Aorta (tissue), 5 donors: ENCODE results near the gene MROH2B. TPM values are rescaled to one million over a fixed set of nuclear protein-coding genes. Genes with fewer than 3 reads are reported as not detected.
A peak's percentile ranks its signal among the peaks of the same experiment; 100 is the strongest.

Source experiments
- ATAC-seq: fragments of 200-7000 bp; cut with Tn5 transposase; one replicate; pipeline ENCODE4 v1.9.1; 2022; ENCODE audit warnings: moderate library complexity; ENCODE audit not compliant: low FRiP score
- DNase-seq, 2 donors: peaks; one replicate each; pipeline ENCODE4 v3.0.0-alpha.2; 2020
- H3K27ac ChIP-seq, 2 donors: one replicate each; pipeline ENCODE4 v1.5.1; 2013; ENCODE audit warnings: low read length in 2 of 2, mild to moderate bottlenecking in 2 of 2, moderate library complexity in 2 of 2, control low read depth in 1 of 2, inconsistent platforms in 1 of 2, low read depth in 1 of 2
- H3K27me3 ChIP-seq, 2 donors: one replicate each; pipeline ENCODE4 v1.6.1; 2013; ENCODE audit warnings: control low read depth in 1 of 2, low read length in 1 of 2, mild to moderate bottlenecking in 1 of 2, moderate library complexity in 1 of 2; ENCODE audit not compliant: insufficient read depth in 2 of 2, control insufficient read depth in 1 of 2
- H3K36me3 ChIP-seq, 2 donors: one replicate each; pipeline ENCODE4 v1.6.1; 2013; ENCODE audit warnings: control low read depth in 1 of 2, low read length in 1 of 2, mild to moderate bottlenecking in 1 of 2; ENCODE audit not compliant: insufficient read depth in 2 of 2, control insufficient read depth in 1 of 2
- H3K4me1 ChIP-seq, 2 donors: one replicate each; pipeline ENCODE4 v1.6.1; 2013; ENCODE audit warnings: low read length in 2 of 2, control low read depth in 1 of 2, mild to moderate bottlenecking in 1 of 2, moderate library complexity in 1 of 2; ENCODE audit not compliant: insufficient read depth in 2 of 2, control insufficient read depth in 1 of 2
- H3K4me3 ChIP-seq, 2 donors: one replicate each; pipeline ENCODE4 v1.5.1; 2013; ENCODE audit warnings: low read length in 2 of 2, control low read depth in 1 of 2, mild to moderate bottlenecking in 1 of 2
- H3K9me3 ChIP-seq: one replicate; pipeline ENCODE4 v1.6.1; 2013; ENCODE audit warnings: mild to moderate bottlenecking, low read length; ENCODE audit not compliant: control insufficient read depth
- WGBS, 2 donors: extraction: QIAGEN DNeasy Blood & Tissue Kit; methylation state at CpG; one replicate each; pipeline ENCODE4 v1.1.7; 2013; 5-methylcytosine and 5-hydroxymethylcytosine counted together
- intact Hi-C, 2 donors: fragments of 100-400 bp; cut with DNase I; formaldehyde crosslinking; loops; one replicate each; pipeline versions ENCODE4 v1.14.2 to v1.15.0; 2022
- polyA plus RNA-seq, 2 donors: library from polyadenylated mRNA; stranded (reverse); fragments of 200-250 nt; gene quantifications; one replicate each; pipeline ENCODE4 v1.2.3, GENCODE V29; 2013
- total RNA-seq, 2 donors: library from RNA; stranded (reverse); fragmentation: NEBNext Ultra II Directional; extraction: Animal tissue kit (Norgen Biotek cat#: 25700); gene quantifications; one replicate each; pipeline ENCODE4 v1.2.1, GENCODE V29; 2021
- donor health status: healthy with polysubstance abuse.
- donor health status: Bipolar disorder and iron deficiency.
- donor health status: DM: no; HTN: no; CAD: no.
- donor health status: DM: no; HTN: no; CAD: no.
- donor health status: DM: yes; HTN: yes; CAD: no.

MROH2B gene
- total and polyA plus RNA-seq, 4 donors, result not detected

DNA sequence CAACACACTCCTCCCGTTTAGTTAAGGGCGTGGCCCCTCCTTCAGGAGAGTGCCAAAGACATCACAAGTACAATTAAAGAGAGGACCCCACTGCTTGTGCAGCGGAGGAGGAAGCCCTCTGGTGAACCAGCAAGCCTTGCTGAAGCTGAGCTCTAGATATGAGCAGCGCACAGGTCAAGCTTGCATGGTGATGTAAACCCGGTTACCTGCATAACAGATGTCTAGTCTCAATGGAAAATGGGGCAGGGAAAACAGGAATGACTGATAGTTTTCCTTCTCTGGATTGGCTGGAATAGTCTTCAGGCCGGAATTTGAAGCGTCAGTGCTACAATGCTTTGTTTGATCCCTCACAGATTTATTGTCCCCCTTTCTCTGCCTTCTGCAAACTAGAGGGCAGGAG, 66.2 kb downstream of the MROH2B start:
- Histone ChIP-seq H3K27me3 (no peaks in the 10 kb centered on the region), H3K9me3 (no peaks in the 10 kb centered on the region), H3K4me1 (no peaks in the 10 kb centered on the region), H3K27ac (no peak overlapping the region), H3K36me3 (no peaks in the 10 kb centered on the region), H3K4me3 (no peak overlapping the region)
- ATAC-seq, result no peak
- DNase-seq, result no peak
- intact Hi-C loops, result no loop called here
- 81 to 83% methylated on average over 7 of the region's 7 CpGs for WGBS, 2 donors

DNA sequence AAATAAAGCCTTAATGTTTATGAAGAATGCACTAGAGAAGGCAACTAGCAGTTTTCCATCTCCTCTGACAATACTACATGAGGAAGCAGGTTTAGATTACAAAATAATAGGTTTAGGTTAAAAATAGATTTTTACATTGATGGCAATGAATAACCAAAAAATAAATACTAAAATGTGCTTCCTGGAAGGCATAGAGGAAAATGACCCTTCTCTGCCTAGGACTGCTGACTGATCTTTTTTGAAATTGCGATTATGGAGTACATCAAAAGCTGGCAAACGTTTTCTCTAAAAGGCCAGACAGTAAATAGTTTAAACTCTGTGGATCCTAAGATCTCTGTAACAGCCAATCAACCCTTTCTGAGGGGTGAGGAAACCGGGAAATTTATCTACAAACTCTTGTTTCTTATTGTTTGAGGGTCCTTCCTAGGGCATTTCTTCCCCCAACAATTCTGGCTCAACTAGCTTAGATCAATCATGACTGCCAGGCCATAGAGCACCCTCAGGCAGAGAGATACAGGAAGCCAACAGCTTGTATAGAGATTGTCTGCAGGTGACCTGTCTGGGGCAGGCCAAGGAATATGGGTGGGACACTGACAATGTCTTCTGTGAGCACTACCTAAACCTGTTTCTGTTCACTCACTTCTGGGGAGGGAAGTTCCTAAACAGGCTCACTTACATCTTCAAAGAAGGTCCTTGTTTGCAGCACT, 67.3 kb downstream of the MROH2B start:
- no peaks in the 10 kb centered on the region for H3K36me3 ChIP-seq
- H3K9me3 ChIP-seq, result no peaks in the 10 kb centered on the region
- H3K4me1 ChIP-seq, result no peaks in the 10 kb centered on the region
- WGBS, 2 donors, result 66 to 73% methylated on average over 3 of the region's 3 CpGs
- intact Hi-C loops, result no loop called here
- no peaks in the 10 kb centered on the region for H3K27me3 ChIP-seq
- ATAC-seq (no peak), DNase-seq (no peak)
- no peak overlapping the region for H3K4me3 ChIP-seq
- no peak overlapping the region for H3K27ac ChIP-seq

DNA sequence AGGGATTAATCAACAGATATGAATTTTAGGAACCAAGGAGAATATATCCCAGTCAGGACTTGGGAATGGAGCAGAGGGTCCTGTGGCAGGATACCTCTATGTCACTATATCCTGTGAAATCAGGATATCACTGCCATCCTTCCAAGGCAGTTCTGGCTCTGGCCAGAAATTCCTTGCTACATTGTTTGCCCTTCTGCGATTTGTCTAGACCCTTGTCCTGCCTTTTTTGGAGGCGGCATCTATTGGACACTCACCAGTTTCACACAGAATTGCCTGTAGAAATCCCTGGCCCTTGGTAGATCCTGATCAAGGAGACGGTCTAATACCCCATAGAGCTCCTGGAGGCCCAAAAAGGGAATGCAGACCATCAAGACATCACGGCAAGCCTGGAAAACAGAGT, 71.2 kb downstream of the MROH2B start:
- H3K36me3 ChIP-seq, result no peaks in the 10 kb centered on the region
- ATAC-seq (no peak), DNase-seq (no peak)
- no peak overlapping the region for H3K4me3 ChIP-seq
- H3K4me1 ChIP-seq, result no peaks in the 10 kb centered on the region
- H3K9me3 ChIP-seq, result no peaks in the 10 kb centered on the region
- no peaks in the 10 kb centered on the region for H3K27me3 ChIP-seq
- intact Hi-C loops, result no loop called here
- 88 to 91% methylated on average over 4 of the region's 4 CpGs for WGBS, 2 donors
- H3K27ac ChIP-seq, result no peak overlapping the region

DNA sequence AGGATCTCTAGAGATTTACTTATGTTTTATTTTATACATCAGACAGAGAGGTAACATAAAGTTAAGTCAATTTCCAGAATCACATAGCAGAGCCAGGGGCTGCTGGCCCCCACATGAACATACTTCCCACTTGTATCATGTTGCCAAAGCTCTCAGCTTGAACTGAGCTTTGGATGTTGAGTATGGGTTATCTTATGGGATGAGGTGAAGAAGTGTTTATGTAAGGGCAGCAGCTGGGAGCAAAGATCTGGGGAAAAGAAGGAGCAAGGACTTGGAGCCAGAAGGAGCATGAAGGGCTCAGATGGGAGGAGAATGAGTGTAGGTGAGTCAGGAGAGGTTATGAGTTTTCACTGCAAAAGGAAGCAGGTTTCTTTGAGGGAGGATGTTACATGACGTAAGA, 72.0 kb downstream of the MROH2B start:
- WGBS, 2 donors, result 84 to 89% methylated on average over 1 of the region's 1 CpG
- H3K27me3 ChIP-seq, result no peaks in the 10 kb centered on the region
- DNase-seq, result no peak

DNA sequence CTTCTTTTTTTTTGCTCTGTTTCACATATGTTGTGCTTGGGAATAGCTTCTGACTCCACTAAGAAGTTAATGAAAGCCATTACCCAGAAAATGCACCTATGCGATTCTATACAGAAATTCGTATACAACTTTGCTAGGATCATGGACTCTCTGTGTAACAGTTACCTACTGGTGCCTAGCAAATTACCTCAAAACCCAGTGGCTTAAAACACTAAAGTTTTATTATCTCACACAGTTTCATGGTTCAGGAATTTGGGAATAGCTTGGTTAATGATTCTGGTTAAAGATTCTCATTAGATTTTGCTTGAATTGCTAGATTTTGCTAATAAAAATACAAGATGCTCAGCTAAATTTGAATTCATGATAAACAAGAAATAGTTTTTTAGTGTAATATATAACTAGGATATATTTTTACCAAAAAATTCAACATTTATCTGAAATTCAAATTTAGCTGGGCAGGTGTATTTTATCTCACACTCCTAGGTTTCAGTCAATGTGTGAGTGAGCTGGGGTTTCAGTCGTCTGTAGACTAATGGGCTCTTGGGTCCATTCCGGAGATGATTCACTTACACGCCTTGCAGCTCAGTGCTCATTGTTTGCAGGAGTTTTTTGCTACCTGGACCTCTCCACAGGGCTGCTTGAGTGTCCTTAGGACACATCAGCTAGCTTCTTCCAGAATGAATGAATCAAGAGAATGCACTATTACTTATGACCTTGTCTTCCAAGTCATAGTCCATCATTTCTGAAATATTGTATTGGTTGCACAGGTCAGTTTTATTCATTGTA, 75.1 kb downstream of the MROH2B start:
- H3K9me3 ChIP-seq, result no peaks in the 10 kb centered on the region
- WGBS, 2 donors, result 89 to 93% methylated on average over 5 of the region's 5 CpGs
- DNase-seq (no peak), ATAC-seq (no peak)
- intact Hi-C loops, result no loop called here
- H3K27ac ChIP-seq, result no peak overlapping the region
- no peak overlapping the region for H3K4me3 ChIP-seq
- H3K36me3 ChIP-seq, result no peaks in the 10 kb centered on the region
- H3K4me1 ChIP-seq, result peaks cover 3 to 5% of the 10 kb centered on the region in 2 donors
- H3K27me3 ChIP-seq, result no peaks in the 10 kb centered on the region

More for the DNA sequence above, 72.0 kb downstream of the MROH2B start:
- Histone ChIP-seq H3K9me3 (no peaks in the 10 kb centered on the region), H3K4me3 (no peak overlapping the region), H3K36me3 (no peaks in the 10 kb centered on the region), H3K4me1 (no peaks in the 10 kb centered on the region), H3K27ac (no peak overlapping the region)
- intact Hi-C loops, result no loop called here
- no peak for ATAC-seq

DNA sequence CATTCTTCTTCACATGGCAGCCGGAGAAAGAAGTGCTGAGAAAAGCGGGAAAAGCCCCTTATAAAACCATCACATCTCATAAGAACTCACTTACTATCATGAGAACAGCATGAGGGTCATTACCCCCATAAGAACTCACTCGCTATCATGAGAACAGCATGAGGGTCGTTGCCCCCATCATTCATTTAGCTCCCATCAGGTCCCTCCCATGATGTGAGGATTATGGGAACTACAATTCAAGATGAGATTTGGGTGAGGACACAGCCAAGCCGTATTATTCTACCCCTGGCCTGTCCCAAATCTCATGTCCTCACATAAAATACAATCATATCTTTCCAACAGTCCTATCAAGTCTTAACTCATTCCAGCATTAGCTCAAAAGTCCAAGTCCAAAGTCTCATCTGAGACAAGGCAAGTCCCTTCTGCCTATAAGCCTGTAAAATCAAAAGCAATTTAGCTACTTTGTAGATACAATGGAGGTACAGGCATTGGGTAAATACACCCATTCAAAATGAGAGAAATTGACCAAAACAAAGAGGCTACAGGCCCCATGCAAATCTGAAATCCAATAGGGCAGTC, 79.1 kb downstream of the MROH2B start:
- Histone ChIP-seq H3K27me3 (no peaks in the 10 kb centered on the region), H3K4me1 (peaks cover 6 to 10% of the 10 kb centered on the region in 2 donors), H3K36me3 (no peaks in the 10 kb centered on the region), H3K27ac (peak overlapping the region in 1 of 2 donors; percentile 36), H3K9me3 (no peaks in the 10 kb centered on the region), H3K4me3 (no peak overlapping the region)
- intact Hi-C loops, result loop anchor here in 1 of 2 donors (5.0 kb wide), 1 partner anchor 200 kb away; no protein-coding TSS in a partner anchor
- ATAC-seq (no peak), DNase-seq (no peak)
- WGBS, 2 donors, result 63 to 80% methylated on average over 5 of the region's 5 CpGs

DNA sequence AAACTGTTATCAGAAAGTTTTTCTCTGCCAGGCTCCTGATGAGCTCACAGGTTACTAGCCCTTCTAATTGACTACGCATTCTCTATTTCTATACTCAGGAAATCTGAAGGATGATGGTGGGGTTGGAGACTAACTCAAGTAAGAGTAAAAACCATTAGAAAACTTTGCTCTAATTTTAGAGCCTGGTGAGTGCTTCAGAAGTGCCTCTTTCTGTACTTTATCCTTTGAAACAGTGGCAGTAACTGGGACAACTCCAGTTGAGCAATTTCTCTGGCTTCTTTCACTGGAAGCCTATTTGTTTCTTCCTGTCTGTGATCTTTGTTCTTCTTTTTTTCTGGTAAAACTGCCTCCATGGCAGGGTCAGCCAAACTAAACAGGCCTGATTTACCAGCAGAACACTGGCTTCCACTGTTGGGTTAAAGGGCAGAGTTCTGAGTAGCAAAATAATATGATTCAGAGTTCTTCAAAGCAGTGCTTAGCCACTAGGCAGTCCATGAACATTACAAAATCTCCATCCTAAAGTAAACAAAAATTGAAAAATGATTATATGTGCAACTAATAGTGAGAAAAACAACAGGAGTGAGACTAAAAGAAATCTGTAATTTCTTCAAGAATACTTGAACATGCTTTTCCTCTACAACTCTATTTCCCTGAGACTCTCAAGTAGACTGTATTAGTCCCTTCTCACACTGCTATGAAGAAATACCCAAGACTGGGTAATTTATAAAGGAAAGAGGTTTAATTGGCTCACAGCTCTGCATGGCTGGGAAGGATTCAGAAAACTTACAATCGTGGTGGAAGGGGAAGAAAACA, 79.8 kb downstream of the MROH2B start:
- ATAC-seq (peak; percentile 95), DNase-seq (peak in 1 of 2 donors; percentile 78)
- no peaks in the 10 kb centered on the region for H3K9me3 ChIP-seq
- no peak overlapping the region for H3K4me3 ChIP-seq
- H3K27me3 ChIP-seq, result no peaks in the 10 kb centered on the region
- no peak overlapping the region for H3K27ac ChIP-seq
- intact Hi-C loops, result loop anchor here in 1 of 2 donors (5.0 kb wide), 1 partner anchor 201 kb away; no protein-coding TSS in a partner anchor
- WGBS, 2 donors, result 4 to 8% methylated on average over 2 of the region's 2 CpGs
- no peaks in the 10 kb centered on the region for H3K36me3 ChIP-seq
- H3K4me1 ChIP-seq, result peaks cover 6 to 10% of the 10 kb centered on the region in 2 donors

DNA sequence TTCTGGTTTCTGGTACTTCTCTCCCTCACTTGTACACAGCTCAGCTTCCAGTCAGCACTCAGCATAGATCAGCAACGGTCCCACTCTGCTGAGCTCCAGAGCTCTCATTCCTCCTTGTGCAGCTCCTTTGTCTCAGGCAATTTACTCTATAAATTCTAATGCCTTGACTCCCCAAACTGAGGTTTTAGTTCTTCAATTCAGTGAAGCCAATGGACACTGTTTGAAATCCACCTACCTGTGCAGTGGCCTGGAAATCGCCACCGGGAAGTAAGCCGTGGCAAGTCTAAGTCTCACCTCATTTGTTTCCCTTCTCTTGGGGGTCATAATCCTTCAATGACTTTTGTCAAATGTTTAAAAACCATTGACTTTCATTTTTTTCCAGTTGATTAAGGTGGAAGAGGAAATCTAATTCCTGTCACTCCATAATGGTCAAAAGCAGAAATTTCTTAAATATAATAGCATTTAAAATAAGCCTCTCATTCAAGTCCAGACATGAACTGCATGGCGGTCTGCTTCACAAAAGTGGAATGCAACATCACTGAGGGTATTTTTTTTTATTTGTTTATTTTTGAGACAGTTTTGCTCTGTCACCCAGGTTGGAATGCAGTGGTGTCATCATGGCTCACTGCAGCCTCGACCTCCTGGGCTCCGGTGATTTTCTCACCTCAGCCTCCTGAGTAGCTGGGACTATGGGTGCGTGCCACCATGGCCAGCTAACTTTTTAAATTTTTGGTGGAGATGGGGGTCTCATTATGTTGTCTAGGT, 82.2 kb downstream of the MROH2B start:
- Histone ChIP-seq H3K27ac (no peak overlapping the region), H3K4me3 (no peak overlapping the region), H3K27me3 (no peaks in the 10 kb centered on the region), H3K4me1 (peaks cover 6 to 10% of the 10 kb centered on the region in 2 donors), H3K9me3 (no peaks in the 10 kb centered on the region), H3K36me3 (no peaks in the 10 kb centered on the region)
- DNase-seq (no peak), ATAC-seq (no peak)
- whole genome bisulfite sequencing, 2 donors, result 92% methylated on average over 8 of the region's 8 CpGs
- intact Hi-C loops, result no loop called here
